ENCODE results near the gene SUGP1.
"Not testable (repeated sequence)": the region's sequence is repeated elsewhere in the genome, so short reads cannot be mapped to it uniquely, and the experiment has no call there.

The SUGP1 gene, protein sequence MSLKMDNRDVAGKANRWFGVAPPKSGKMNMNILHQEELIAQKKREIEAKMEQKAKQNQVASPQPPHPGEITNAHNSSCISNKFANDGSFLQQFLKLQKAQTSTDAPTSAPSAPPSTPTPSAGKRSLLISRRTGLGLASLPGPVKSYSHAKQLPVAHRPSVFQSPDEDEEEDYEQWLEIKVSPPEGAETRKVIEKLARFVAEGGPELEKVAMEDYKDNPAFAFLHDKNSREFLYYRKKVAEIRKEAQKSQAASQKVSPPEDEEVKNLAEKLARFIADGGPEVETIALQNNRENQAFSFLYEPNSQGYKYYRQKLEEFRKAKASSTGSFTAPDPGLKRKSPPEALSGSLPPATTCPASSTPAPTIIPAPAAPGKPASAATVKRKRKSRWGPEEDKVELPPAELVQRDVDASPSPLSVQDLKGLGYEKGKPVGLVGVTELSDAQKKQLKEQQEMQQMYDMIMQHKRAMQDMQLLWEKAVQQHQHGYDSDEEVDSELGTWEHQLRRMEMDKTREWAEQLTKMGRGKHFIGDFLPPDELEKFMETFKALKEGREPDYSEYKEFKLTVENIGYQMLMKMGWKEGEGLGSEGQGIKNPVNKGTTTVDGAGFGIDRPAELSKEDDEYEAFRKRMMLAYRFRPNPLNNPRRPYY

GRCh38 chr19:19320361-19321140, at the start of gene SUGP1, which contains the start of gene MAU2:
Gene SUGP1 (minus strand): TSS chr19:19320509. CDS start chr19:19320496, 13 bp downstream.
Gene MAU2 (plus strand): TSS chr19:19320829. CDS start chr19:19320860, 31 bp downstream.
- peak; percentile 93 for DNase-seq (ENCODE audit: low spot score)

DNA sequence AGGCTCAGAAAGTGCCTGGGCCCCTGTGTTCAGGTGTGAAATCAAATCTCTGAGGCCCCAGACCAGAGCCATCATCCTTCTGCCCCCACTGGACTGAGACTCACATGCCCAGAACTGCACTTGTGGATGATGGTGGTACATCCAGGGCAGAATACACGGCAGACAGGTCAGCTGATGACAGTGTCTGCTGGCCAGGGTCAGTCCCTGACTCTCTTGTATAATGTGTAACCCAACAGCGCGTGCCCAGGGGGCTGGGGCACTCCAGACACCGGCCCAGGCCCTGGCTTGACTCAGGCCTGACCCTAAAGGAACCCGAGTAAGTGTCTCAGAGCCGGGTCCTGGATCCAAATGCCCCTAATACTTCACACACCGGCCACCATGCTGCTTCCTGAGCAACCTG, 47.8 kb upstream of the SUGP1 start:
- no peak for DNase-seq (ENCODE audit: low spot score)

GRCh38 chr19:19366434-19367396, 46.4 kb upstream of the SUGP1 start:
- DNase-seq (ENCODE audit: low spot score), result peak; percentile 88

DNA sequence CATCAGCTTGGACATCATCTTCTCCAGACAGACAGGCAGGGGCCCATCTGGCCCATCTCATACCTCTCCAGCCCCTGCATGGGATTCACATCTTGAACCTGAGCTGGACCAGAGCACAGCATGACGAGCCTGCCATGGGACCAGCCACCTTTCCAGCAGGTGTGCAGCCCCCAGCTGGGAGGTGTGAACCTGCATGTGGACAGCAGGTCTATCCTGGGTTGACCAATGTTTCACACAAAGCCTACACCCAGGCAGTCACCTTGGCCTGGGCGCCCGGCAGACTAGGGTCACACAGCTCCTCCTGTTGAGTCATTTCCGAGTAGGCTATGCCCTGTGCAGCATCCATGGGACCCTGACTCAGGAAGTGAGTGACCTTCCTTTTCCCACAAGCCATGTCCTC, 41.8 kb upstream of the SUGP1 start:
- no peak for DNase-seq (ENCODE audit: low spot score)

GRCh38 chr19:19361075-19361594, 40.8 kb upstream of the SUGP1 start:
- DNase-seq (ENCODE audit: low spot score), result peak; percentile 81

GRCh38 chr19:19356901-19357566, 36.7 kb upstream of the SUGP1 start:
- no peak for DNase-seq (ENCODE audit: low spot score)

GRCh38 chr19:19356500-19356899, 36.2 kb upstream of the SUGP1 start:
- DNase-seq (ENCODE audit: low spot score), result no peak

DNA sequence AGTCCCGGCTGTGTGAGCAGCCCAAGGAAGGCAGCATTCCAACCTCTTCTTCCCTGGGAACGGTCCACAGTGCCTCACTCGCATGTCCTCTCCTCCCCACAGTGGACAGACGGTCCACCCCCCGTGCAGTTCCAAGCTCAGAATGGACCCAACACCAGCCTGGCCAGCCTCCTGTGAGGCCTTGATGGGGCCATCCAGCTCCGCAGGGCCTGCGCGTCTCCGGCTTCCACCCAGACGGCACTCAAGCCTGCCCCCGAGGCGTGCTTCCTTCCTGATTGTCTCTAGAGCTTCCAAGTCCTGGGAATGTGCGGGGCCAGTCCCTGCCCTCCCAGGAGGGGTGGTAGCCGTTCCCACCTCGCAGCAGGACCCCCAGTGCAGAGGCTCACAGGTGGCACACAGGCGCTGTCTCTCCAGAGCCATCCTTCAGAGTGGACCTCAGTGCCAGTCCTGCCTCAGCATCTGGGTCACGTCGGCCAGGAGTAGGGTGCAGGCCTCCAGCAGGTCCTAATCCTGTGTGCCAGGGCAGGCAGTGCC, 35.4 kb upstream of the SUGP1 start:
- no peak for DNase-seq (ENCODE audit: low spot score)

GRCh38 chr19:19354932-19355331, 34.6 kb upstream of the SUGP1 start:
- no peak for DNase-seq (ENCODE audit: low spot score)

- no peak for DNase-seq (ENCODE audit: low spot score)
These were observed 33.7 kb upstream of the SUGP1 start for GRCh38 chr19:19354007-19354406.

- DNase-seq (ENCODE audit: low spot score), result no peak
These were observed 32.5 kb upstream of the SUGP1 start for GRCh38 chr19:19352823-19353222.

DNA sequence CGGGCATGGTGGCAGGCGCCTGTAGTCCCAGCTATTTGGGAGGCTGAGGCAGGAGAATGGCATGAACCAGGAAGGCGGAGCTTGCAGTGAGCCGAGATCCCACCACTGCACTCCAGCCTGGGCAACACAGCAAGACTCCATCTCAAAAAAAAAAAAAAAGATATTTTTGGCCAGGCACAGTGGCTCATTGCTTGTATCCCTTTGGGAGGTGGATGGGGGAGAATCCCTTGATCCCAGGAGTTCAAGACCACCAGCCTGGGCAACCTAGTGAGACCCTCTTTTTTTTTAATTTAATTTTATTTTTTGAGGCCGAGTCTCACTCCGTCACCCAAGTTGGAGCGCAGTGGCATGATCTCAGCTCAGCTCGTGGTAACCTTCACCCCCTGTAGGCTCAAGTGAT, 30.4 kb upstream of the SUGP1 start:
- DNase-seq (ENCODE audit: low spot score), result not testable (repeated sequence)

DNA sequence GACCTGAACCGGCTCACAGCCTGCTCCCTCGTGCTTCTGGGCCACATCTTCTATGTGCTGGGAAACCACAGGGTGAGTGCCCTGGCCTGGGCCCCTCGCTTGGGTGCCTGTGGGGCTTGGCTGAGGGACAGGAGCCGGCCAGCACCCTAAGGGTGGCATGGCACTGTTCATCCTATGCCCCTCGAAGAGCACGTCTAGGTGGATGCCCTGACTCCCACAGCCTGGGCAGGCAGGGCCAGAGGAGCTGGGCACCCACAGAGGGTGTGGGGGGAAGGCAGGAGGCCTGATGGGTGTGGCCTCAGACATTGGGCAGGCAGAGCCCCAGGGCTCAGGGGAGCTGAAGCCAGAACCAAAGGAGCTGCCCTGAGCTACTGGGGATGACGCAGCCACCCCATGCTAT, 29.1 kb upstream of the SUGP1 start:
- no peak for DNase-seq (ENCODE audit: low spot score)

GRCh38 chr19:19348266-19348665, 28.0 kb upstream of the SUGP1 start:
- no peak for DNase-seq (ENCODE audit: low spot score)

GRCh38 chr19:19347401-19348110, 27.2 kb upstream of the SUGP1 start:
- no peak for DNase-seq (ENCODE audit: low spot score)

GRCh38 chr19:19345970-19346369, 25.7 kb upstream of the SUGP1 start:
- no peak for DNase-seq (ENCODE audit: low spot score)

DNA sequence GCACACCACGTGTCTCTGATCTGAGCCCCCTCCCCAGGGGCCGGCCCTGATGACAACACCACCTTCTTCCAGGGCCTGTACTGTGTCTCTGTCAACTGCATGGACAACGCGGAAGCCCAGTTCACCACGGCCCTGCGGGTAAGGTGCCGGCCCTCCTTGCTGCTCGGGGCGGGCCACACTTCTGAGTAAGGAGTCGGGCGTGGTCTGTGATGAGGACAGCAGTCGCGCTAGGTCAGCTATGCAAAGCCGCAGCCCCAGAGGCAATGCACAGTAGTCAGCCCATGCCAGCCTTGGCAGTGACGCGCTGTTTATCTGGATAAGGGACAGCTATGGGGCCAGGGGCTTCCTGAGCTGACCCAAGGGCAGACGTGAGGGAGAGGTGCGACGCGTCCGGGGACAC, 24.9 kb upstream of the SUGP1 start:
- DNase-seq (ENCODE audit: low spot score), result no peak

DNA sequence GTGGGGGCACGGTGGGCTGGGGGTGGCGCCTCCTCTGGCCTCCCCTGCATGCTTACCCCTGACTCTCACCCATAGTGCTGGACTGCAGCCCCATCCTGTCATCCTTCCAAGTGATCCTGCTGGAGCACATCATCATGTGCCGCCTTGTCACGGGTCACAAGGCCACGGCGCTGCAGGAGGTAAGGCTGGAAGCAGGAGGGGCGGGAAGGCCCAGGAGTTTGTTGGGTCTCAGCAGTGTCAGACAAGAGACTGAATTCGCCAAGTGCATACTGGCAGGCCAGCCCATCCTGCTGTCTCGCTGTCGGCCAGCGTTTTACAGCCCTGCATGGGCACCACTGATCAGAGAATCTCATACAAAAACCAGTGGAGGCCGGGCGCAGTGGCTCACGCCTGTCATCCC, 23.5 kb upstream of the SUGP1 start:
- no peak for DNase-seq (ENCODE audit: low spot score)

GRCh38 chr19:19343016-19343362, 22.7 kb upstream of the SUGP1 start:
- DNase-seq (ENCODE audit: low spot score), result no peak
